Glomerular endothelial cell (primary cell): ENCODE data around the gene TRIM32. TPM values are rescaled to one million over a fixed set of nuclear protein-coding genes. Genes with fewer than 3 reads are reported as not detected.

Source experiments
- DNase-seq: peaks from one replicate; pipeline ENCODE4 v3.0.0-alpha.2; 2011; ENCODE audit warnings: low read depth, low spot score; ENCODE audit errors: extremely low read depth
- total RNA-seq: library from RNA; depleted of rRNA; stranded (reverse); fragments of >200 nt; gene quantifications from 2 replicates; pipeline ENCODE4 v1.2.3, GENCODE V29; 2015

The TRIM32 gene
- total RNA-seq, 1 donor from 2014 or later, result 26.8 TPM

GRCh38 chr9:116749772-116750171 is 62.7 kb downstream of the TRIM32 start:
- DNase-seq, result no peak

GRCh38 chr9:116750510-116750909 is 63.4 kb downstream of the TRIM32 start:
- DNase-seq, result no peak
